ENCODE measurements around the gene KLHL6. TPM values are rescaled to one million over a fixed set of nuclear protein-coding genes. Genes with fewer than 3 reads are reported as not detected.
"Not testable (repeated sequence)": the region's sequence is repeated elsewhere in the genome, so short reads cannot be mapped to it uniquely, and the experiment has no call there.

KLHL6 gene
- total RNA-seq, 1 donor from 2014 or later: 32.5 TPM

DNA sequence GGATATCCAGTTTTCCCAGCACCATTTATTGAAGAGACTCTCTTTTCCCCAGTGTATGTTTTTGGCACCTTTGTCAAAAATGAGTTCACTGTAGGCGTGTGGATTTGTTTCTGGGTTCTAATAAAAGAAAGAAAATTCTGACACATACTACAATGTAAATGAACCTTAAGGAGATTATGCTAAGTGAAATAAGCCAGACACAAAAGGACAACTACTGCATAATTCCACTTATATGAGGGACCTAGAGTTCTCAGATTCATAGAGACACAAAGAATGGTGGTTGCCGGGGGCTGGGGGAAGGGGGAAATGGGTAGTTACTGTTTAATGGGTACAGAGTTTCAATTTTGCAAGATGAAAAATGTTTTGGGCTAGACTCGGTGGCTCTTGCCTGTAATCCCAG is 14.7 kb upstream of the KLHL6 start:
- intact Hi-C loops (cut with micrococcal nuclease): not testable (repeated sequence)

DNA sequence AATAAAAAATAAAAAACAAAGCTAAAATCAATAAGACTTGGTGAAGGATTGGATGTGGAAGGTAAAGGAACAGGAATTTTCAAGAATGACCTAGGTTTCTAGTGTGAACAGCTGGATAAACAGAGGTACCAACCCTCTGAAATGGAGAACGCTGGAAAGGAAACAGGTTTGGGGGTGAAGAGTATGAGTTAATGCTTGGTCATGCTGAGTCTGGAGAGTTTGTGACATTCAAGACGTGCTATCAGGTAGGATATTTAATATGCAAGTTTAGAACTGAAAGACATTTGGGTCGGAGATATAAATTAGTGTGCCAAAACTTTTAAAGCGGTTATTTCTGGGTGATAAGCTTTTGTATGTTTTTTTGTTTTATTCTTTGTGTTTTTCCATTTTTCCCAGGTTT is 11.4 kb upstream of the KLHL6 start:
- intact Hi-C loops (cut with micrococcal nuclease): no loop called here

DNA sequence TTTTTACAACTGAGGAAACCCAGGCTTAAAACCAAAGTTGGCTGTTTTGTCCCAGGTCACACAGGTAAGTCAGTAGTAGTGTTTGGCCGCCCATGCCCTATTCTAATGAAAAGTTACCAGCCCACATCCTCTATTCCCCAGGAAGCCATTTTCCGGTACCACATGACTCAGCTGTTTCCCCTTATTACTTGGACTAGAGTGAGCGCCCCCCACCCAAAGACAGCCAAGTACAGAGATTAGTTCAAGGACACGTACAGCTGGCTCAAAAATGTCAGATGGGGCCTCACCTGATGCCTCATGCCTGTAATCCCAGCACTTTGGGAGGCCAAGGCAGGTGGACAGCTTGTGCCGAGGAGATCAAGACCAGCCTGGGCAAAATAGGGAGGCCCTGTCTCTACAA is 8.5 kb upstream of the KLHL6 start:
- intact Hi-C loops (cut with micrococcal nuclease): no loop called here

DNA sequence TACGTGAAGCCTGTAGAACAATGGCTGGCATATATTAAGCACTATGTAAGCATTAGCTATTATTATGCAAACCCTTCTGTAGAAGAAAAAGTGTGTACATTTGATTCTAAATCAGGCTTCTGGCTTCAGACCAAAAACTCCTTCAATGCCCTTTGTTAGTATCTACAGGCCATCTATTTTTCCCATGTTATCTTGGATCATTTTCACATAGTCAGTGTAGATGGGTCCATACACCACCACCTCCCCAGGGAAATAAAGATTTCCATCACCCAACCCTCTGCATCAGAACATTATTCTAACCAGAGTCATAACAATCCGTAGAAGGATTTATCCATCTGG is 8.0 kb upstream of the KLHL6 start:
- intact Hi-C loops (cut with micrococcal nuclease): no loop called here

DNA sequence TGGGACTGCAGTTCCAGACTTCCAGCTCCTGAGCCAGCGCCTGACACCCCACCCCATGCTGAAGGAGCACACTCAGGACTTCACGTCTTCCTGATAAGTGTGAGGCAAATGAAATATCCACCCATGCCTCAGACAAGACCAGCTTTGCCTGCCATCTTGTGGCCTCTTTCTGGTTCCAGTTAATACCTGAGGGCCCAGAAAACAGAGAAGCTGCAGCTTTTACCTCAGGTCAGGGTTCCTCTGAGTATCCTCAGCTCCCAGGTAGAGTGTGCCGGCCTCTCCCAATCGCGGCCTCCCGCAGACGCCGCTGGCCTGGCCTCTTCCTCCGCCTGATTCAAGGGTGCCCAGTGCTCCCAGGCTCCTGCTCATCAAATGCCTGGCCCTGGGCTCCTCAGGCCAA is 5.1 kb upstream of the KLHL6 start:
- intact Hi-C loops (cut with micrococcal nuclease): loop anchor here (1.0 kb wide), 2 partner anchors 80 to 91 kb away; no protein-coding TSS in a partner anchor

DNA sequence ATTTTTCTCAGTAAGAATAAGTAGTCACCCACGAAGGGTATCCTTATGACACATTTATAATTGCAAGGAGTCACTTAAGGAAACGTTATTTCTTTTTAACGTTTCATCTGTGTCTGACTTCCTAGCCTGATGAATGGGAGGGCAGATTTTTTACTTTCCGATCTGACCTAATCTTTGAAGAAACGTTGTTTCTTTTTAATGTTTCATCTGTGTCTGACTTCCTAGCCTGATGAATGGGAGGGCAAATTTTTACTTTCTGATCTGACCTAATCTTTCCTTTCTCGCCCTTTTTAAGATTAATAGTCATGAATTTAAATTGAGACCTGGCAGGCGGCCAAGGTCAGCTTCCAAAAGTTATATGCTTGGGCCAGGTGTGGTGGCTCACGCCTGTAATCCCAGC is 3.0 kb upstream of the KLHL6 start:
- intact Hi-C loops (cut with micrococcal nuclease): loop anchor here (10.0 kb wide), 1 partner anchor 764 kb away; the partner anchor contains the start of gene ATP11B

DNA sequence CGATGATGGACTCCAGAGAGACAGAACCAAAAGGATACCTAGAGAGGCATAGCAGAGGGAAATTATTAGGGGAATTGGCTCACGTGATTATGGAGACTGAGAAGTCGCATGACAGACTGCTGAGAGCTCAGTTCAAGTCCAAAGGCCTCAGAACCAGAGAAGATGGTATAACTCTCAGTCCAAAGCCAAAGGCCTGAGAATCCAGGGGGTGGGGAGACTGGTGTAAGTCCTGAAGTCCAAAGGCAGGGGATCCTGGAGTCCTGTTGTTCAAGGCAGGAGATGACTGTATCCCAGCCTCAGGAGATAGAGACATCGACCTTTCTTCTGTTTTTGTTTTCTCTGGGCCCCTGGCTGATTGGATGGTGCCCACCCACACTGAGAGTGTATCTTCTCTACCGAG is 1.2 kb upstream of the KLHL6 start:
- intact Hi-C loops (cut with micrococcal nuclease): loop anchor here (10.0 kb wide), 1 partner anchor 762 kb away; the partner anchor contains the start of gene ATP11B

DNA sequence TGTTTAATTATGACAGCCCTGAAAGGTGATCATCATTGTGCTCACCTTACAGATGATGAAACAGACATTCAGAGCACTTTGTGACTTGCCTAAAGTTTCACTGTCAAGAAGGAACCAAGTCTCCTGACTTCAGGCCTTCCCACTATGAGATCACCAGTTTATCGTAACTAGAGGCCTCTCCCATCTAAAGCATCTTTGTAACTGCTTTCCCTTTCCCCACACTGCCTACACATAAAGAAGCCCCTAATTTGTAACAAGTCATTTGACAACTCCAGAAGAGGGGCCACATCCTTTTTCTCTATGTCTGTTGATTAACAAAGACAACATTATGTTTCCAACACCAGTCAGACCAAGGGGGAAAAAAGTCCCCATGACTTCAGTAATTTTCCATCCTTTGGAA is 1.1 kb downstream of the KLHL6 start:
- intact Hi-C loops (cut with micrococcal nuclease): loop anchor here (1.0 to 10.0 kb wide), 5 partner anchors 27 to 760 kb away; partner anchors contain the start of gene ATP11B

DNA sequence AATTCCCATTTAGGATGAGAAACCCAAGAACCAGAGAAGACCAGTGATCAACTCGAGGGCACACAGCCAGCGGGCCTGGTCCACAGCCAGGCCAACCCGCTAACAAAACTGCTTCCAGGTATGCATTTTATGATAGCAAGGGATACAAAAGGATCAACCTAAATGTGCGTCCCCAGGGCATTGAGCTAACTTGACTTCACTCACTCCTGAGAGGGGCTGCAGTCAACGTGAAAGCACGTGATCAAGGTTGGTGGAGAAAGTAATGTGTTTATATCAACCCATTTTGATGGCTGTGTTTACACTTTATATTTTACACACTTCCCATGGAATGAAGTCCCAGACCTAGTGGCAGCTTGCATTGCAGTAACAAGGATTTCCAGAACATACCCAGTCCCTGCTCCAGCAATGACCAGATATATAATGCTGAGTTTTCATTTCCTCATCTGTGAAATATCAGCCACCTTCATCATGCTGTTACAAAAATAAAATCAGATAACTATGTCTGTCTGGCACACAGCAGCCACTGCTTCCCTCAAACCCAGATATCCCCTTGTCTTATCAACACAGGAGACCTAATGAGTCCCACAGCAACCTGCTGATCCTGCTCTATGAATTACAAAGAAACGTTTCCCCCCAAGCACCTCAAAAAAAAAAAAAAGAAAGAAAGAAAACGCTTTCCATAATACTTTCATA is 2.0 kb downstream of the KLHL6 start:
- intact Hi-C loops (cut with micrococcal nuclease): loop anchor here (1.0 to 10.0 kb wide), 5 partner anchors 26 to 759 kb away; partner anchors contain the start of gene ATP11B

DNA sequence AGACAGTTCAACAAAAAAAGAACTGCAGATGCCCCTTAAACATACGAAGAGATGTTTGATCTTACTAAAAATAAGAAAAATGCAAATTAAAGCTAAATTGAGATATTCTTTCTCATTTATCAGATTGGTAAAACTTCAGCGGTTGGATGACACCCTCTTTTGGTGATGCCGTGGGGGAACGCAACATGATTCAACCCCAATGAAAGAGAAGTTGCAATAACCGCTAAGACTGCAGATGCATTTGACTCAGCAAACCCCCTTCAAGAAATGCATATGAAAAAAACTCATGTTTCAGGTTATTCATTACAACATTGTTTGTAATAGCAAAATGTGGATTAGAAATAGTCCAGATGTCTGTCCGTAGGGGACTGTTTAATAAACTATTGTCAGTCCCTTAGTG is 3.6 kb downstream of the KLHL6 start:
- intact Hi-C loops (cut with micrococcal nuclease): loop anchor here (10.0 kb wide), 1 partner anchor 757 kb away; the partner anchor contains the start of gene ATP11B

DNA sequence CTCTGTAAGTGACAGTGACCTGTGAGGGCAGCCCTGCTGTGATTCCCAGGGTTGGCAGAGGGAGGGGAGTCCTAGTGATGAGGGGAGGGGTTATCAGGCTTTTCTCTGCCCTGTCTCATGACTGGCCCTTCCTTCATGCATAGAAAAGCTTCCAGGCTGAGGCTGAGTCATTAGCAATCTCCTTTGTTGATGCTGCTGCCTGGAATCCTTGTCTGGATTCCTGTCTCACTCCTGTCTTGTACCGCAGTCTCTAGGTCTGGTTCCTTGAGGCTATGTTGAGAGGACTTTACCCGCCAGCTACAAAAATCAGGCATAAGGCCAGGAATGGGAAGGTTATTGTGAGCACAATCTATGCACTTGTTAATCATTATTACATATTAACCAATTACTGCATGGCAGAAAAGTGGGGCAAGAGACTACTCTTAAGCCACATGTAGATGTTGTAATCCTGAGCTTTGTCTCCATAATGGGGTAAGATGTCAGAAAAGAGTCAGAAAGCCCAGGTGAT is 7.2 kb downstream of the KLHL6 start:
- intact Hi-C loops (cut with micrococcal nuclease): no loop called here

DNA sequence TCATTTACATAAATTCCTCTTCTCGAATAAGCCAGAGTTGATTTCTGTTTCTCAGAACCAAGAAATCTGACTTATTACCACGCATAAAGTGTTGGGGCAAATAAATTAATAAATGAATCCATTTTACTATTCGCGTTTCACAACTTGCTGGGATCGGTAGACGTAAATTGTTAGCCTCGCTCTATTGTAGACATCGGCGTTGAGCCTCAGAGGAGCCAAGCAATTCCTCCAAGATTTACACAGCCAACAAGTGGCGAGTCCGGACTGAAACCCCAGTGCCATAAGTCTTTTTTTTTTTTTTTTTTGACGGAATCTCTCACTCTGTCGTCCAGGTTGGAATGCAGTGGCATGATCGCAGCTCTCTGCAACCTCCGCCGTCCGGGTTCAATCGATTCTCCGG is 8.9 kb downstream of the KLHL6 start:
- intact Hi-C loops (cut with micrococcal nuclease): no loop called here

DNA sequence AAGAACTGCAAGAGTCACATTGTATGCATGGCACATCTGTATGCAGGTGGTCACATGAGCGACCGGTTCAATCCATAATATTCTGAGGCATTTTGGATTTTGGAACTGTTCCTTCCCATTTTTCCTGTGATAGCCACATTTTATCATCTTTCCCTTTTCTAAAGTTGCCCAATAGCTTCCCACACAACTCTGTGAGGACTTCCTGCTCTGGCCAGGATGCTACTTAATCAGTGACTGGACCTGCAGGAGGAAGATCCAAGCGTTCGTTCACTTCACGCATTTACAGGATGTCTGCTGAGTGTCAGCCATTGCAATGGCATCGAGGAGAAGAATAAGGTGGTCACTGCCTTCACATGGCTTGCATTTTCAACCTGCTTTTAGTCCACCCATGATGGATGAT is 9.8 kb downstream of the KLHL6 start:
- intact Hi-C loops (cut with micrococcal nuclease): no loop called here

DNA sequence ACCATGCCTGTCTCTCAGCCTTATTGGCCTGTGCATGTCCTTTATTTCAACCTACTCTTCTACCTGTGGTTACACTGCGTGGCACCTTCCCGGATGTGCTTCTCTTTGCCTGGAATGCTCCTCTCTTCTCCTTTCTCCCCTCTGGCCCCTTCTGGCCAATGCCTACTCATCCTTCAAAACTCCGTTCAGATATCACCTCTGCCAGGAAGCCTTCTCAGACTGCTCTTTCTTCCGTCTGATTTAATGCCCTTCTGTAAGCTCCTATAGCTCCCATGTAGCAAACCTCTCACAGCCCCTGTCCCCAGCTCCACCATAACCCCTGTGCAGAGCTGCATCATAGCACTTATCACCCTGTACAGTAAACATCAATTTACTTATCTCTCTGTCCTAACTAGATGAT is 13.2 kb downstream of the KLHL6 start:
- intact Hi-C loops (cut with micrococcal nuclease): no loop called here

DNA sequence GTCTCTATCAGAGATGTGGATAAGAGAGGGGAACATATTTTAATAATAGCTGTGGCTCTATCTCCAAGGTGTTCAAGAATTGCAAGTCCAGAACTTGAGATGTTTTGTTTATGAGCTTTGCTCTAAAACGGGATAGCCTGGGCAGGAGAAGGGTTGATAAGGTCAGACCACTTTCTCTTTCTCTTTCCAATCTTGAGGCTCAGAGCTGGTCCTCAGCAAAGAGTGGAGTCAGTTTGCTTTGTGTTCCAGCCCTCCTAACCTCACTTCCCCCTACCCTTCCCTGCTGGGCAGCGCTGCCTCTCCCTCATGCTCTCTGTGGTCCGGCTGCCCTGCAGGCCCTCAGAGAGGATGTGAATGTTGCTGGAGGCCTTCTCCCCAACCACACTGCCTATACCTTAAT is 13.8 kb downstream of the KLHL6 start:
- intact Hi-C loops (cut with micrococcal nuclease): loop anchor here (2.0 kb wide), 1 partner anchor 25 kb away; no protein-coding TSS in a partner anchor

DNA sequence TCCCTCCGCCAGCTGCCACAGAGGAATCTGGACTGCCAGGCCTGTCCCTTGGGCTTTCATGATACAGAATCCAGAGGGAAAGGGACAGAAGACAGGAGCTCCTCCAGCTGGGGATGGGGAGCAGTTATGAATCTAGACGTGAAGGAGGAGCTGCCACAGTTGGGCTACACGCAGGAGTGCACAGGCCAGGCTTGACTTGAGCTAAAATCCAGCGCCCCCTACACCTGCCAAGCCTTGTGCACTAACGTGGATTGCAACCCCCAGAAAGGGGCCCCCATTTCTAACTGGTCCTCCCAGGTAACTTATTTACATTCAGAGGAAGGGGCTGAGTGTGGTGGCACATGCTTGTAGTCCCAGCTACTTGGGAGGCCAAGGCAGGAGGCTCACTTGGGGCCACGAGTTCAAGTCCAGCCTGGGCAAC is 14.3 kb downstream of the KLHL6 start:
- intact Hi-C loops (cut with micrococcal nuclease): loop anchor here (2.0 kb wide), 1 partner anchor 24 kb away; no protein-coding TSS in a partner anchor

DNA sequence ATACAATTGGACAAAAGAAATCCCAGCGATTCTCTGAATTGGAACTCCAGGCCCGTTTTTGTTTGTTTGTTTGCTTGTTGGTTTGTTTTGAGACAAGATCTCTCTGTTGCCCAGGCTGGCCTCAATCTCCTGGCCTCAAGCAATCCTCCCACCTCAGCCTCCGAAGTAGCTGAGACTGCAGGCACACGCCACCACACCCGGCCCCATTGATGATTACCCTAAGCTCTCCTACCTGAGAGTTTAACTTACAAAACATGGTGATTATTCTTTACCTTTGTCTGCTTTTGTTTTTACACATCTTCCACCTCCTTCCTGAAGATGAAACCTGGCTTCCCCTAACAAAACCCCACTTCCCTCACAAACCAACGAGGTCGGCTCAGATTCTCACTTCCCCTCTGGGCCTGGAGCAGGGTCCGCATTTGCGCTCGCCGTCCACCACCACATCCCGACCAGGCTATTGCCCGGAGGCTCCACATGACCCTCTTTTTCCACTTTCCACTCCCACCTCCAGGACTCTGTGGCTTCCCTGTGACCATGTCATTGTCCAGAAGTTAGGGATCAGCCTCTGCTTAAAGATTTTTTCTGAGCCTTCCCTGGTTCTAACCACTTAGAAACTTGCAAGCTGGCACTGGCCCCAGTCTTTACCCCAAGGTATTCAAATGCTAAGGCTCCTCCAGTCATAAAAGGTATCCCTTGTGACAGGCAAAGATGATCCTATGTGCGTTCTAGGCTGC is 14.8 kb downstream of the KLHL6 start:
- intact Hi-C loops (cut with micrococcal nuclease): loop anchor here (2.0 kb wide), 1 partner anchor 24 kb away; no protein-coding TSS in a partner anchor

DNA sequence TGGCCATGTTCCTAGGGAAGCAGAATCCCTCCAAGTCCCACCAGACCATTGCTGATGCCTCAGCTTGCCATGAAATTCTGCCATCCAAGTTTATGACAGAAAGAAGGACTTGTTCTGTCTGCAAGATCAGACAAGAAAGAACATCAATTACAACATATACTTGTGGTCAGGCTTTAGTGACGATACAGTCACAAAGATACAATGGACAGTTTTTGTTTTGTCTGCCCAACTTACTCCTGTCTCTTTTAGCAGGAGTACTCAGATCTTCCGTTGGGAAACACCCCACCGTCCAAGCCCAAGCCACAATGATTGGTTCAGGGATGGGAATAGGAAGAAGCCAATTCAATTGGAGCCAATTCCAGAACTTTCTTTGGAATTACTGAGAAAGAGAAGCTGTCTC is 15.7 kb downstream of the KLHL6 start:
- intact Hi-C loops (cut with micrococcal nuclease): loop anchor here (2.0 kb wide), 1 partner anchor 23 kb away; no protein-coding TSS in a partner anchor

DNA sequence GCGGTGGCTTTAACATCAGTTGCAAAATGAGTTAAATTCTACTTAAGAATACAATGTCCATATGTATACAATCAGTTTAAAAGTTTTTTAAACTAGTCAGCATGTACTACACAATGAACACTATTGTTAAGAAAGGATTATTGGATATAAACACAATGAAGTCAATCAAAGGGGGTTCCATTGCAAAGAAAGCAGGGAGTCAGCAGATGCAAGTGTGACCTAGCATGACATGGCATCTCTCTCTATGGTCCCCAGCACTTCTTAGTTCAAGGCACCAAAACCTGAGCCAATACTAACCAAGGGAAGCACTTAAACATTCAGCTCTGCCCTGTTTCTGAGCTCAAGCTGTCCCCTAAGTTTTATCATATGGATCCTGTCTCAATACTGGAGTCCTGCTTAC is 17.0 kb downstream of the KLHL6 start:
- intact Hi-C loops (cut with micrococcal nuclease): no loop called here

DNA sequence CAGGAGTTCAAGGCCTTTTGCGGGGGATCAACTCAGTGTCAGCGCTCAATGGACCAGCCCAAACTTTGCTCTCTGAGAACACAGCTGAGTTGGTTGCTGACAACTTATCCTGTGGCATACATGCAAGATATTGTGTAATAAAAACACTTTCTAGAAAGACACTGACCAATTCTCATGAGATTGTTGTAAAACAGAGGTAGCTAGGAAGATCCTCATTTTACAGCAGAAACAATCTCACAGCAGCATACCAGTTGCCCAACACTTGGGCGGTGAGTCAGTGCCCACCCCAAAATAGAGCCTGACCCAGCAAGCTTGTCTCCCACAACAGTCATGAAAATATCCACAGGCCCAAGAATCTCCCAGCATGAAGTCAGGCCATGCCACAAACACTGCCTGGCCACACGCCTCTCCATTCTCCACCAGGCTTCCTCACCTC is 18.2 kb downstream of the KLHL6 start:
- intact Hi-C loops (cut with micrococcal nuclease): no loop called here

DNA sequence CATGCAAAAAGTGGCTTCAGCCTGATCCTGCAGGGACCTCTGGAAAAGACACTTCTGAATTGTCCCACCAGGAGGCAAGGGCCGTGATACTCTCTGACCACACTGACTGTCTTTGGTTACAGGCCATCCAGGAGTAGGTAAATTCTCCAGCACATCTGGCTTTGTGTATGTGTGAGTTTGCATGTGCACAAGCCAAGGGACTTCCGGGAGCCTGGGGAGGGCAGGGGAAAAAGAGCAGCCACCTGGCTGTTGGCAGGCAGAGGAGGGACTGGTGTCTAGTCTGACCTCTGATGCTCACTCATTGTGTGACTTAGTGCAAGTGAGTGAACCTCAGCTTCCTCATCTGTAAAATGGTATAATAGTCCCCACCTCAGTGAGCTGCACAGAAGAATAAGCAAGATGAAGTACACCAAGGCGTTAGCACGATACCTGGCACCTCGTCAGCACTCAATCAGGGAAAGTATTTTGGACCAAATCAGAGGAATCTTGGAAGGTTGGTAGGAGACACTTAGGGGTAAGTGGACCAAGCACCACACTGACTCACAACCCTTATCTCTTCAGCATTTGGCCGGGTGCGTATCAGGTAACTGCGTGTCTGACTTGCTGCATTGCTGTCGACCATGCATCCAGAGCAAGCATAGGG is 19.1 kb downstream of the KLHL6 start:
- intact Hi-C loops (cut with micrococcal nuclease): no loop called here

DNA sequence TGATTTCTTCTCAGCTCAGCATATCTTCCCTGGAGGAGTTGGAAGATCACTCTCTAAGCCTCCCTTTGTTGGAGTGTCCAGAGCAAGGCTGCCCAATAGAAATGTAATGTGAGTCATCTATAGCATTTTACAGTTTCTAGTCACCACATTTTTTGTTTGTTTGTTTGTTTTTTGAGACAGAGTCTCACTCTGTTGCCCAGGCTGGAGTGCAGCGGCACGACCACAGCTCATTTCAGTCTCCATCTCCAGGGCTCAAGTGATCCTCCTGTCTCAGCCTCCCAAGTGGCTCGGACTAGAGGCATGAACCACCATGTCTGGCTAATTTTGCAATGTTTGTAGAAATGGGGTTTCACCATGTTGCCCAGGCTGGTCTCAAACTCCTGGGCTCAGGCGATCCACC is 21.3 kb downstream of the KLHL6 start:
- intact Hi-C loops (cut with micrococcal nuclease): no loop called here

All from T-helper 2 cell treated with Interferon-gamma antibody and Interleukin-4, amounts not matched to agents 100 ng/mL and 5 ng/mL, for 36 hours (primary cell).